OCI-LY1 (cell line): ENCODE results near the gene MKNK1.

Experiments used
- CTCF ChIP-seq: fragments of 200-600 bp; sonication (generic), shearing (Covaris generic); IDR thresholded peaks from 2 replicates; pipeline ENCODE4 v1.5.1; 2017; ENCODE audit warnings: mild to moderate bottlenecking, antibody characterized with exemption, low read length, moderate library complexity, mixed read lengths
- EZH2 ChIP-seq: fragments of 200-600 bp; sonication (generic), shearing (Covaris generic); IDR thresholded peaks from 2 replicates; pipeline ENCODE4 v1.8.0; 2017; ENCODE audit warnings: borderline replicate concordance, mixed run types, mild to moderate bottlenecking, antibody characterized with exemption, low read length, moderate library complexity, mixed read lengths

GRCh38 chr1:46510341-46510997, 93.6 kb downstream of the MKNK1 start:
- TF ChIP-seq CTCF (no peak), EZH2 (no peak)
